T47D (cell line): ENCODE data around the gene TM9SF3.

Experiments
- DNase-seq, 2 experiments: peaks; one replicate each; pipeline versions ENCODE4 v3.0.0 to v3.0.0-alpha.2; 2011 to 2012; ENCODE audit warnings: low read depth in 1 of 2, low spot score in 1 of 2
- JUND ChIP-seq: IDR thresholded peaks from 2 replicates; pipeline ENCODE4 v1.6.1; 2012; ENCODE audit warnings: low read depth
- in situ Hi-C: cut with HindIII; loops from 2 replicates; pipeline ENCODE4 v1.10.0; 2016; ENCODE audit warnings: low sequenced_read_pairs, low pct_unique_long_range_greater_than_20kb

The TM9SF3 gene

DNA sequence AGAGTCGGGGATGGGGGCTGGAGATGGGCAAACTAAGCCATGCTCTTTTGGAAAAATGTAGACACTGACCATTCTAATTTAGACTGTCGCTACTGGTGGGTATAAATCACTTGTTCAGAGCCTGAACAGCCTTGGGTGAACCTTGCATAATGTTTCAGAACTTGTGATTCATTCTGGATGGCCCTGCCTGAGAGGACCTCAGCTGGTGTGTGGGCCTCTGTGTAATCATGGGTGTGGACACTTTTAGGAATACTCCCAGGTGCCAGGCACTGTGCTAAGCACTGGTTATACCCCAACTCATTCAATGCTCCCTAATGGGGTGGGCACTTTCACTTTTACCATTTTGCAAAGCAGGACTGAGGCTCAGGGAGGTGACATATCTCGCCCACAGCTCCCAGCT lies 26.8 kb upstream of the TM9SF3 start:
- TF ChIP-seq JUND = no peak
- DNase-seq = no peak
- in situ Hi-C loops = no loop called here

GRCh38 chr10:96612055-96612830 lies 25.4 kb upstream of the TM9SF3 start:
- in situ Hi-C loops = no loop called here
- no peak for DNase-seq
- no peak for TF ChIP-seq JUND

DNA sequence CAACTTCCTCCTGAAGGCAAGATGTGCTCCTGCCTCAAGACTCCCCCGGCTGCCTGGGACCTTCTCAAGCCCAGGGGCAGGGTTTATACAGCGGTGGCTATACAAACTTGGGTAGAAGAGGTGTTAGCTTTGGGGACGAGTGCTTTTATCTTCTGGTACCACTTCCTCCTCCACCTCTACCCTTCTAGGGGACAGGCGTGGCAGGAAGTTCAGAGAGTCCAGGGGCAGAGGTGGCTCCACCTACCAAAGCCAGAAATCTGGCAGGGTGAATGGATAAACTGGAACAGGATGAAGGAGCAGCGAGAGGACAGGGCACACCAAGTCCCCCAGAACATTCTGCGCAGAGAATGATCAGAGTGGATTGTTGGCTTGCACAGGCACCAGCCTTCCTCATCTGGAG lies 24.0 kb upstream of the TM9SF3 start:
- in situ Hi-C loops = no loop called here
- TF ChIP-seq JUND = no peak
- DNase-seq = no peak

GRCh38 chr10:96609510-96609909 lies 22.7 kb upstream of the TM9SF3 start:
- TF ChIP-seq JUND = no peak
- no peak for DNase-seq
- in situ Hi-C loops = no loop called here

DNA sequence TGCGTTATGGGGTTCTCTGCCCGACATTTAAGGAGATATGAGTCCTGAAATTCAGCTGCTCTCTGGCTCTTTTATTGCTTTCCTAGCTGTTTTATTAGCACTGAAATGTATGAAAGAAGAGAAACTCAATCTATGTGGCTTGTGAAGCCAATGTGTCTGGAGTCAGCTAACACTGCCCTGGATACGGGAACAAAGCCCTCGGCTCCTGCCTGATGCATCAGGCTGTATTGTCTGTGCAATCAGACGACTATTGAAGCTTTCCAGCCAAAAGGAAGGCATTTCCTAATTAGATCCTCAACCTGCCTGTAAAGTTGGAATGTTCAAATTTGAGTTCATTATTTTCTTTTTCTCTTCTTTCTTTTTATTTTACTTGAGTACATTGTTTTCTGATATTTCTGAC lies 22.0 kb upstream of the TM9SF3 start:
- TF ChIP-seq JUND = no peak
- in situ Hi-C loops = no loop called here
- DNase-seq = no peak

- in situ Hi-C loops = no loop called here
- no peak for TF ChIP-seq JUND
- no peak for DNase-seq
These were observed 21.4 kb upstream of the TM9SF3 start for GRCh38 chr10:96608262-96608661.

- no peak for TF ChIP-seq JUND
- in situ Hi-C loops = no loop called here
- DNase-seq = no peak
These were observed 20.1 kb upstream of the TM9SF3 start for GRCh38 chr10:96606946-96607345.

DNA sequence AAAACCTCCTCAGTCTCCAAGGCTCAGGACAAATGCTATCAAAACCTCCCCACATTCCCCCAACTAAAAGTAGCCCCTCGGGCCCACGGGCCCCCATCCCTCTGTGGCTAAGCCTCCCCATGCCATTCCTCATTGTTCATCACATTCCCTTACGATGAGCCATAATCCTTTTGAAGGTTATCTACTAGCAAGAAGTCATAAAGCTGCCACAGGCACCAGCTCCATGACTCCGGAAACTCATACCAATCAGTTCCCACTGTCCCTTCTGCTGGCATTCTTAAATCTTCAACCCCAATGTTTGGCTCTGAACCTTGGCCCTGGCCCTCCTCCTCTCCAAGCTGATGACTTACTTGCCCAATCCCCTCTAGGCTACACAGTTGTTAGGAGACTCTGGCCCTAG lies 19.4 kb upstream of the TM9SF3 start:
- no peak for DNase-seq
- no peak for TF ChIP-seq JUND
- in situ Hi-C loops = no loop called here

- in situ Hi-C loops = no loop called here
- no peak for DNase-seq
- TF ChIP-seq JUND = no peak
These were observed 13.5 kb upstream of the TM9SF3 start for GRCh38 chr10:96600337-96600736.

DNA sequence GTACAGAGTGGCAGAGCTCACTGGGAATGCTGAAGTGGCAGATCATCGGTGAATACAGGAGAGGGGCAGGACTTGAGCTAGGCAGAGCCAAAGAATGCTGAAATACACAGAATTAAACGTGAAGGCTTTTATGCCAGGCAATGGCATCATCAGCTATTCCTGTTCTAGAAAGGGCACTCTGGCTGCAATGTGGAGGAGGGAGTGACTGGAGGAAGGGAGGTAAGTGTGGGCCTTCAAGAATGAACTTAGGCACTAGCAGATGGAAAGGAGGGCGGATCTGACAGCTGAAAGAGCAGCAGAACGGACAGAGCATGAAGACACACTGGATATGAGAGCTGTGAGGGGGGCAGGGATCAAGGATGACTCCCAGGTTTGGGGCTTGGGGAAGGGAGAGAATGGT lies 12.0 kb upstream of the TM9SF3 start:
- no peak for TF ChIP-seq JUND
- in situ Hi-C loops = no loop called here
- DNase-seq = no peak

DNA sequence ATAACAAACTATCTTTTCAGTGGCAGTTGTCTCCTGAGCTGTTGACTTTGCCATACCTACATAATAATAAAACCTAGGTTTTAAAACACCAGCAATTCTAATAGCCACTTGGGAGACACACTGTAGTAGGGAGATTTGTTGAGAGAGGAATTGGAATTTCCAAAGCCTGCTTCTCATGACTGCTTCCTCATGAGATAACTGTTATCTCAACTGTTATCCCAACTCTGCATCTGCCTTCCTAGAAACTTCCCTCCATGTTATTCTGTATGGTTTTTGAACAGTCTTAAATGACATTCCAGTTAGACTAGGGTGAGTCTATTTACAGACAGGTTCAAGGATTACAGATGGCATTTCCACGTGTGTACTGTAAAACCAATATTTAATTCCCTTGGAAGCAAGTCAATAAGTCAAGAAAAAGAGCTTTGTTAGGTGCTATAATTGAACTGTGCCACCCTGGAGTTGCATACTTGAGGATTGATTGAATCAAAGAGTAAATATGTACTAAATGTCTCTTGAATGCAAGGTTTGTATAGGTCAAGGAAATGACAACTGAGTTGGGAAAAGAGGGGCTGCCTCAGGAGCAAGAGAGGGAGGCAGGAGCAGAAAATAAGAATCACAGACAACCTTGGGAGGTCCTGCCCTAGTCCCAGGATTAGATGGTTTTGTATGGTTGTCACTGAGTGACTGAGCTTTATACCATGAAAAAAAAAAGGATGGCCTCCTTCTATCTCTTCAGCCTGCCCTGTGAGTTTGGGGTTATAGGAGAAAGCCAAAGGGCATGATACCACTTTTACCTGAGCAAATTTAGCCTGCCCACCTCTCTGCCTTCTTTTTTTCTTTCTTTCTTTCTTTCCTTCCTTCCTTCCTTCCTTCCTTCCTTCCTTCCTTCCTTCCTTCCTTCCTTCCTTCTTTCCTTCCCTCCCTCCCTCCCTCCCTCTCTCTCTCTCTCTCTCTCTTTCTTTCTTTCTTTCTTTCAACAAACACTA lies 9.9 kb upstream of the TM9SF3 start:
- DNase-seq = peak; percentile 69 to 94
- TF ChIP-seq JUND = peak; percentile 71
- in situ Hi-C loops = no loop called here

DNA sequence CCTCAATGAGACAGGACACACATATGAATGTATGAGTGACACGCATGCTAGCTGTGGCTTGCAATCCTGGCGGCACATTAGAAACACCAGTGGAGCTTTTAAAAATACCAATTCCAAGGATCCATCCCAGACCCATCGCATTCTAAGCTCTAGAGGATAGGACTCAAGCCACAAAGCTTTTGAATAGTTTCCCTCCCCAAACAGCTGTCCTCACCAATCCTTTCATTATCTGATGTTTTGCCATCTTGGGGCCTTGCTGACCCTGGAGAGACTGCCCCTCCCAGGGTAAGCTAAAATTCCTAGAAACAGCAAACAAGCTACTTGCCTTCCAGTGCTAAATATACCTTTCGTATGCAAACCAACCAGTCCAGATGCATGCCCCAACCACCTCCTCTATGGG lies 8.9 kb upstream of the TM9SF3 start:
- in situ Hi-C loops = no loop called here
- DNase-seq = no peak
- TF ChIP-seq JUND = no peak

- in situ Hi-C loops = no loop called here
- TF ChIP-seq JUND = no peak
- DNase-seq = no peak
These were observed 5.1 kb upstream of the TM9SF3 start for GRCh38 chr10:96591946-96592345.
